NT2/D1 (cell line): Measurements from ENCODE around the gene MAML2.

ENCODE experiments used
- DNase-seq: peaks from one replicate; pipeline ENCODE4 v3.0.0-alpha.2; 2011; ENCODE audit warnings: low read depth, low spot score
- H3K27me3 ChIP-seq: 2 replicates; pipeline ENCODE4 v1.6.0; 2011; ENCODE audit warnings: mild to moderate bottlenecking; ENCODE audit not compliant: insufficient read length, insufficient read depth
- H3K36me3 ChIP-seq: 2 replicates; pipeline ENCODE4 v1.6.1; 2011; ENCODE audit warnings: mild to moderate bottlenecking, low read length, mixed read lengths; ENCODE audit not compliant: insufficient read depth, insufficient read length
- H3K4me1 ChIP-seq: 2 replicates; pipeline ENCODE4 v1.5.1; 2011; ENCODE audit not compliant: insufficient read depth, insufficient read length
- H3K4me3 ChIP-seq: 2 replicates; pipeline ENCODE4 v1.5.1; 2011; ENCODE audit warnings: low read depth; ENCODE audit not compliant: insufficient read length
- H3K9ac ChIP-seq: 2 replicates; pipeline ENCODE4 v1.6.0; 2011; ENCODE audit warnings: low read depth; ENCODE audit not compliant: insufficient read length
- H3K9me3 ChIP-seq: 2 replicates; pipeline ENCODE4 v1.5.1; 2011; ENCODE audit warnings: mild to moderate bottlenecking, low read length; ENCODE audit not compliant: insufficient read depth
- SUZ12 ChIP-seq: IDR thresholded peaks from 2 replicates; pipeline ENCODE4 v1.6.1; 2011; ENCODE audit not compliant: insufficient read length, insufficient read depth; ENCODE audit errors: extremely low read depth
- YY1 ChIP-seq: IDR thresholded peaks from 2 replicates; pipeline ENCODE4 v1.6.1; 2011; ENCODE audit not compliant: insufficient read length, insufficient read depth
- ZNF274 ChIP-seq: IDR thresholded peaks from 2 replicates; pipeline ENCODE4 v1.6.1; 2011; ENCODE audit warnings: mild to moderate bottlenecking, low read depth, low read length

Gene MAML2

GRCh38 chr11:96242971-96243647 is 99.9 kb downstream of the MAML2 start:
- H3K4me1 ChIP-seq, result no peaks in the 10 kb centered on the region
- H3K36me3 ChIP-seq, result no peaks in the 10 kb centered on the region
- H3K4me3 ChIP-seq, result peak overlapping the region; percentile 26
- DNase-seq, result peak; percentile 85
- no peaks in the 10 kb centered on the region for H3K9me3 ChIP-seq
- H3K9ac ChIP-seq, result peak overlapping the region; percentile 61
- no peaks in the 10 kb centered on the region for H3K27me3 ChIP-seq
- no peak for TF ChIP-seq YY1

GRCh38 chr11:96242191-96242847 is 100.7 kb downstream of the MAML2 start:
- Histone ChIP-seq H3K4me1 (no peaks in the 10 kb centered on the region), H3K4me3 (no peak overlapping the region), H3K36me3 (no peaks in the 10 kb centered on the region), H3K9ac (no peak overlapping the region), H3K9me3 (no peaks in the 10 kb centered on the region), H3K27me3 (no peaks in the 10 kb centered on the region)
- no peak for DNase-seq
- no peak for TF ChIP-seq SUZ12
- no peak for TF ChIP-seq ZNF274
- TF ChIP-seq YY1, result no peak

DNA sequence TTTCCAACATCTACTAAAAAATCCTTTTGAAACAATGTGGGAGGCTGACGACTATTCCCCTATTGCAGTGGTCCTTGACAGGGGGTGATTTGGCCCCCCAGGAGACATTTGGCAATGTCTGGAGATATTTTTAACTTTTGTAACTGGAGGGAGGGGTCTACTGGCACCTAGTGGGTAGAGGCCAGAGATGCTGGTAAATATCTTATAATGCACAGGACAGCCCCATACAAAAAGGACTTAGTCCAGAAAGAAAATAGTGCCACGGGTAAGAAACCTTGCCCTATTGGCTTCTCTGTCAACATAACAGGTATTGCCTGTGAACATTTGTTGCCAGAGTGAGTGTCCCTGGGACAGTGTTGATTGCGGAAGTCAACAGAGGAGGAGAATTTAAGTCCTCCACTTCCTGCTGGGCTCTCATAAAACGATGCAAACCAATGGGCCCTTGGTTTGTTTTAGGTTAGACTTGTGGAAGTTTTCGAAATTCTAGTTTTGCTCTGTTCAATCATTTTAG is 101.6 kb downstream of the MAML2 start:
- H3K4me1 ChIP-seq, result no peaks in the 10 kb centered on the region
- no peak overlapping the region for H3K4me3 ChIP-seq
- H3K9ac ChIP-seq, result no peak overlapping the region
- DNase-seq, result no peak
- TF ChIP-seq SUZ12 (no peak), ZNF274 (no peak)
- H3K36me3 ChIP-seq, result no peaks in the 10 kb centered on the region
- no peaks in the 10 kb centered on the region for H3K27me3 ChIP-seq
- H3K9me3 ChIP-seq, result no peaks in the 10 kb centered on the region

DNA sequence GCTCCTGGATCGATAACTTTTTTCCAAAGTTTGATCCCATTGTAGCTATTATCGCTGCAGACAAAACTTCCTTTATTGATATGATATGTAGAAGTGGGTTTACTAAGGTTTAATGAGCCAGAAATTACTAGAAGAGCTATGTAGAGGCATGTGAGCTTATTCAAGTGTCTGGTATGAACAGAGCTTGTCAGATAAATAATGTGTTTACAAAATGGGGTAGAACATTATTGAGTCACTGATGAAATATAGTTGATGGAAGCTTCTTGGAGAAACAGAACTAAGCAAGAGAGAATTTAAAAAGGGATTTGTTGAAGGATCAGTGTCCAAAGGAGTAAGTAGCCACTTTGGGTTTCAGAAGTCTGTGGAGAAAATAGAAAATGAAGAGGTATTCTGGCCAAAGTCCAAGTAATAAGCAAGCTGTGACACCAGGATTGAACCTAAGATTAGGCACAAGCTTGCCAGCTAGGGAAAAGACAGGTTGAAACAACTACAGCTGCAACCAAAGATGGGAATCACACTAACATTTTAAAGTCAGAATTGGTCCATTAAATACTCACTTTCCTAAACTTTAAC is 104.3 kb downstream of the MAML2 start:
- no peak for DNase-seq
- Histone ChIP-seq H3K9ac (no peak overlapping the region), H3K27me3 (no peaks in the 10 kb centered on the region), H3K36me3 (no peaks in the 10 kb centered on the region), H3K9me3 (no peaks in the 10 kb centered on the region), H3K4me1 (no peaks in the 10 kb centered on the region), H3K4me3 (no peak overlapping the region)
- TF ChIP-seq YY1 (no peak), SUZ12 (no peak), ZNF274 (no peak)

DNA sequence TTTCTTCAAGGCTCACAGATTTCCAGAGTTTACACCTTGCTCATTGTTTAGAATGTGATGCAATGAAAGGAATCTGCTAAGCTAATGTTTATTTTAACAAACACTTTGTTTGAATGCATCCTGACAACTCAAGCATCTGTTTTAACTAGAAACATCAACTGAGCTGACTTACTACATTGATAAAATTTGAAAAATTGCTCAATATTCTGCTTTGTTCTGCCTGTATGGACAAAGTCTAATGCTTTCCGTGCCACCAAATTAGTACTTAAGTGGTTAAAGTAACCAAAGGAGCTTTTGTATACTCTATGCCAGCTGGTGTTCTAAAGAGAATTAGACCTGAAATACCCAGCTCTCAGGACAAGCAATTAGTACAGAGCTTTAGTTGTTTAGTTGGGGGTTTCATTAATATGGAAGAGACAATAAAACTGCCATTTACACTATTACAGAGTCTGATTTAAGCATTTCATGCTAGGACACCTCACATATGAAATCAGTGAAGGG is 105.2 kb downstream of the MAML2 start:
- no peak for DNase-seq
- H3K4me3 ChIP-seq, result no peak overlapping the region
- no peaks in the 10 kb centered on the region for H3K36me3 ChIP-seq
- no peaks in the 10 kb centered on the region for H3K9me3 ChIP-seq
- H3K27me3 ChIP-seq, result no peaks in the 10 kb centered on the region
- TF ChIP-seq YY1 (no peak), ZNF274 (no peak), SUZ12 (no peak)
- no peaks in the 10 kb centered on the region for H3K4me1 ChIP-seq
- no peak overlapping the region for H3K9ac ChIP-seq

GRCh38 chr11:96235751-96236150 is 107.2 kb downstream of the MAML2 start:
- Histone ChIP-seq H3K36me3 (no peaks in the 10 kb centered on the region), H3K4me3 (no peak overlapping the region), H3K9ac (no peak overlapping the region), H3K9me3 (no peaks in the 10 kb centered on the region), H3K4me1 (no peaks in the 10 kb centered on the region), H3K27me3 (no peaks in the 10 kb centered on the region)
- TF ChIP-seq SUZ12 (no peak), ZNF274 (no peak), YY1 (no peak)
- DNase-seq, result no peak

DNA sequence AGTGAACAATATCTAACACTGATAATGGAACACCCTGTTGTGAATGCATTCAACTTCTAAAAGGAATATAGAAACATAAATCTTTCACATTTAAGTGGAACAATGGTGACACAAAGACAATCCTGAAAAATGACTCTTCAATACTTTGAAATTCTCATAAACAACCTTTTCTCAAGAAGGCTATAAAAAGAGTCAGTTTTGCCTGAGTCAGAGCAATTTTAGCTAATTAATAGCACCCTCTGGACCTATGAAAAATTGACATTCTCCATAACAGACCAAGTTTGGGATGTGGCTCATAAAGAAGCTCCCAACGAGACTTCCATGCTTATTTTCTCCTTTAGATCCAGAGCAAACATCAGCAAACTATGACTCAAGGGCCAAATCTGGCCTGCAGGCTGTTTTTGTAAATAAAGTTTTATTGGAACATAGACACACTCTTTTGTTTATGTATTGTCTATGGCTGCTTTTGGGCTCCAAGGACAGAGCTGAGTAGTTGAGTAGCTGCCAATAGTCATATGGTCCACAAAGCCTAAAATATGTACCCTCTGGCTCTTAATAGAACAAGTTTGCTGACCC is 108.0 kb downstream of the MAML2 start:
- H3K36me3 ChIP-seq, result no peaks in the 10 kb centered on the region
- H3K27me3 ChIP-seq, result no peaks in the 10 kb centered on the region
- H3K9me3 ChIP-seq, result no peaks in the 10 kb centered on the region
- no peaks in the 10 kb centered on the region for H3K4me1 ChIP-seq
- no peak overlapping the region for H3K4me3 ChIP-seq
- no peak for DNase-seq
- no peak for TF ChIP-seq ZNF274
- TF ChIP-seq SUZ12, result no peak
- no peak overlapping the region for H3K9ac ChIP-seq
